ENCODE data around the gene ADAMTSL4. TPM values are rescaled to one million over a fixed set of nuclear protein-coding genes. Genes with fewer than 3 reads are reported as not detected.

ADAMTSL4 gene
- total RNA-seq, 1 experiment from 2014 or later, result 4.3 TPM

DNA sequence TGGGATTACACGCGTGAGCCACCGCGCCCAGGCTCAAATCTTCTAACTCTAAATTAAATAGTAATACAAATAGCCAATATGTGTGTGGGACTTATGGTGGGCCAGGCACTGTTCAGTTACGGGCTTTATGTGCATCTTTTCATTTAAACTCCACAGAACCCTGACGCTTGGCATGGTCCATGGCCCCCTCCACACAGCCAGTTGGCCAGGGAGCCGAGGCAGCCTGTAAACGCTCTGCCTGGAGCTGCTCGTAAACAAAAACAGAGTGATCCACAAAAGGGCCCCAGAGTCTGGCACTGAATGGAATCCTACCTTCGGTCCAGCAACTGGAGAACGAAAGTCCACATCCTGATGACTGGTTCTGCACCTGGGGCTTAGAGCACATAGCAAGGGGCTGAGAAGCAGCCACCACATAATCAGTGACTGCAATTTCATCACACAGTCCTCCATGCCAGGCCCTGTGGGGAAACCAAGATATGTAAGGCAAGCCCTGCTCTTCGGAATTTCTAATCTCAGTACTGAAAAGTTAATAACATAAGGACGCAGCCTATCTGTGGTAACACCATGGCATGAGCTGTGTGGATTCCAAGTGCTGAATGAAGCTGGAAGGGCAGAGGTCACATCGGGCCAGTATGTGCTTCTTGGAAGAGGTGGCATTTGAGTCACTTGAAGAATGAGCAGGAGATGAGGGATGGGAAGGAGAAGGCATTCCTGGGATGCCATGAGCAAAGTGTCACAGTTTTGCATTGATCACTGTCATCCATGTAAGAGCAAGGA, 13.5 kb upstream of the ADAMTSL4 start:
- RAD21 ChIA-PET (ENCODE audit: low non-redundant PET in 1 of 2, low total read pairs in 2 of 2, uncharacterized antibody in 2 of 2, unreplicated experiment in 2 of 2), result no interaction called here
- H3K9me2 ChIP-seq (ENCODE audit: insufficient read depth), result no peaks in the 10 kb centered on the region
- DNase-seq (ENCODE audit: low read depth, low spot score), result no peak
- intact Hi-C loops (cut with micrococcal nuclease), result no loop called here
- H3K4me1 ChIP-seq (ENCODE audit: control insufficient read depth in 1 of 2, insufficient read depth in 2 of 2, low read length in 2 of 2), result peaks cover 6 to 45% of the 10 kb centered on the region in 2 experiments; a peak in 3 of 4 replicates
- TF ChIP-seq, protein P1, sequence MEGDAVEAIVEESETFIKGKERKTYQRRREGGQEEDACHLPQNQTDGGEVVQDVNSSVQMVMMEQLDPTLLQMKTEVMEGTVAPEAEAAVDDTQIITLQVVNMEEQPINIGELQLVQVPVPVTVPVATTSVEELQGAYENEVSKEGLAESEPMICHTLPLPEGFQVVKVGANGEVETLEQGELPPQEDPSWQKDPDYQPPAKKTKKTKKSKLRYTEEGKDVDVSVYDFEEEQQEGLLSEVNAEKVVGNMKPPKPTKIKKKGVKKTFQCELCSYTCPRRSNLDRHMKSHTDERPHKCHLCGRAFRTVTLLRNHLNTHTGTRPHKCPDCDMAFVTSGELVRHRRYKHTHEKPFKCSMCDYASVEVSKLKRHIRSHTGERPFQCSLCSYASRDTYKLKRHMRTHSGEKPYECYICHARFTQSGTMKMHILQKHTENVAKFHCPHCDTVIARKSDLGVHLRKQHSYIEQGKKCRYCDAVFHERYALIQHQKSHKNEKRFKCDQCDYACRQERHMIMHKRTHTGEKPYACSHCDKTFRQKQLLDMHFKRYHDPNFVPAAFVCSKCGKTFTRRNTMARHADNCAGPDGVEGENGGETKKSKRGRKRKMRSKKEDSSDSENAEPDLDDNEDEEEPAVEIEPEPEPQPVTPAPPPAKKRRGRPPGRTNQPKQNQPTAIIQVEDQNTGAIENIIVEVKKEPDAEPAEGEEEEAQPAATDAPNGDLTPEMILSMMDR (IDR thresholded peaks at IDR 0.05 in 2 of 3, conservative IDR thresholded peaks at IDR 0.05 in 1 of 3; ENCODE audit: borderline replicate concordance in 1 of 3, insufficient read depth in 1 of 3, low read depth in 2 of 3, low read length in 2 of 3), result no peak
- TF ChIP-seq TCF7L2 (IDR thresholded peaks at IDR 0.05; ENCODE audit: borderline replicate concordance, extremely low read depth, insufficient read depth, insufficient read length) (no peak), EZH2 (IDR thresholded peaks at IDR 0.05) (no peak), POLR2A (IDR thresholded peaks at IDR 0.05; ENCODE audit: borderline replicate concordance, extremely low read depth, insufficient read depth, insufficient read length) (no peak)
- peak; percentile 34; the same call in 1 of the 2 replicates for ATAC-seq
- no peaks in the 10 kb centered on the region for H3K36me3 ChIP-seq (ENCODE audit: control insufficient read depth in 1 of 2, insufficient read depth in 2 of 2, low read length in 2 of 2)
- H4K20me1 ChIP-seq (ENCODE audit: insufficient read depth), result no peaks in the 10 kb centered on the region
- no peaks in the 10 kb centered on the region for H3K9me3 ChIP-seq (ENCODE audit: control insufficient read depth in 1 of 2, insufficient read depth in 1 of 2, low read depth in 1 of 2, low read length in 2 of 2)
- no peaks in the 10 kb centered on the region for H3K79me2 ChIP-seq (ENCODE audit: insufficient read depth, low read length)
- no peaks in the 10 kb centered on the region for H3K27me3 ChIP-seq (ENCODE audit: insufficient read depth, low read length)
- no peak overlapping the region for H2AFZ ChIP-seq (ENCODE audit: low read depth, low read length, poor library complexity, severe bottlenecking)
- POLR2A ChIA-PET, result no interaction called here
- H3K9ac ChIP-seq (ENCODE audit: low read length), result no peak overlapping the region
- no TSS peak for BruUV-seq (replicated peaks)
- no peak overlapping the region for H3K27ac ChIP-seq (ENCODE audit: low read depth, low read length)
- no peak overlapping the region; a peak in 1 of 4 replicates for H3K4me3 ChIP-seq (replicated peaks in 1 of 2; ENCODE audit: low read depth in 1 of 2, low read length in 2 of 2)
- peak overlapping the region; percentile 43 for H3K4me2 ChIP-seq (ENCODE audit: low read length)
- CTCF ChIA-PET, result interaction anchor here (1.3 kb wide), 1 partner anchor 280 kb away, joined by 5 read pairs; no protein-coding TSS in a partner anchor
